ENCODE data around the gene DPH2. TPM values are rescaled to one million over a fixed set of nuclear protein-coding genes. Genes with fewer than 3 reads are reported as not detected.

DPH2 gene
- total RNA-seq, 6 experiments from 2014 or later = 8.9 to 27.5 (median 12.0) TPM

DNA sequence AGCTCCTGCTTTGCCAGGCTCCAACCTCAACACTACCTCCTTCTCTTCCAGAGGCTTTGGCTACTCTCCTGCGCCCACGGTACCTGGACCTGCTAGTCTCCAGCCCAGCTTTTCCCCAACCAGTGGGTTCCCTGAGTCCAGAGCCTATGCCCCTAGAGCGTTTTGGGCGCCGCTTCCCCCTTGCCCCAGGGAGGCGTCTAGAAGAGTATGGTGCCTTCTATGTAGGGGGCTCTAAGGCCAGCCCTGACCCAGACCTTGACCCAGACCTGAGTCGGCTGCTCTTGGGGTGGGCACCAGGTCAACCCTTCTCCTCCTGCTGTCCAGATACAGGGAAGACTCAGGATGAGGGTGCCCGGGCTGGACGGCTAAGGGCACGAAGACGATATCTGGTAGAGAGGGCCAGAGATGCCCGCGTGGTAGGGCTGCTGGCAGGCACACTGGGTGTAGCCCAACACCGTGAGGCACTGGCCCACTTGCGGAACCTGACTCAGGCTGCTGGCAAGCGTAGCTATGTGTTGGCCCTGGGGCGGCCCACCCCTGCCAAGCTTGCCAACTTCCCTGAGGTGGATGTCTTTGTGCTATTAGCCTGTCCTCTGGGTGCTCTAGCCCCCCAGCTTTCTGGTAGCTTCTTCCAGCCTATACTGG lies 1.6 kb downstream of the DPH2 start:
- H3K4me1 ChIP-seq = peaks cover 0 to 18% (median 8%) of the 10 kb centered on the region in 4 donors
- no peaks in the 10 kb centered on the region for H3K27me3 ChIP-seq
- intact Hi-C loops (cut with DNase I) = no loop called here
- no peak overlapping the region for H3K27ac ChIP-seq
- DNase-seq = peak in 1 of 3 donors; percentile 56
- WGBS (ENCODE audit: insufficient coverage, low coverage, low lambda C conversion rate, missing lambda C conversion rate) = 93% methylated on average over 3 of the region's 17 CpGs
- H3K36me3 ChIP-seq = peaks cover 0 to 4% (median 0%) of the 10 kb centered on the region in 4 donors
- no peak for ATAC-seq
- no peak for TF ChIP-seq POLR2A (IDR thresholded peaks at IDR 0.05)
- TF ChIP-seq, protein P1, sequence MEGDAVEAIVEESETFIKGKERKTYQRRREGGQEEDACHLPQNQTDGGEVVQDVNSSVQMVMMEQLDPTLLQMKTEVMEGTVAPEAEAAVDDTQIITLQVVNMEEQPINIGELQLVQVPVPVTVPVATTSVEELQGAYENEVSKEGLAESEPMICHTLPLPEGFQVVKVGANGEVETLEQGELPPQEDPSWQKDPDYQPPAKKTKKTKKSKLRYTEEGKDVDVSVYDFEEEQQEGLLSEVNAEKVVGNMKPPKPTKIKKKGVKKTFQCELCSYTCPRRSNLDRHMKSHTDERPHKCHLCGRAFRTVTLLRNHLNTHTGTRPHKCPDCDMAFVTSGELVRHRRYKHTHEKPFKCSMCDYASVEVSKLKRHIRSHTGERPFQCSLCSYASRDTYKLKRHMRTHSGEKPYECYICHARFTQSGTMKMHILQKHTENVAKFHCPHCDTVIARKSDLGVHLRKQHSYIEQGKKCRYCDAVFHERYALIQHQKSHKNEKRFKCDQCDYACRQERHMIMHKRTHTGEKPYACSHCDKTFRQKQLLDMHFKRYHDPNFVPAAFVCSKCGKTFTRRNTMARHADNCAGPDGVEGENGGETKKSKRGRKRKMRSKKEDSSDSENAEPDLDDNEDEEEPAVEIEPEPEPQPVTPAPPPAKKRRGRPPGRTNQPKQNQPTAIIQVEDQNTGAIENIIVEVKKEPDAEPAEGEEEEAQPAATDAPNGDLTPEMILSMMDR (IDR thresholded peaks at IDR 0.05) = no peak
- no peak overlapping the region for H3K4me3 ChIP-seq
- no peaks in the 10 kb centered on the region for H3K9me3 ChIP-seq

DNA sequence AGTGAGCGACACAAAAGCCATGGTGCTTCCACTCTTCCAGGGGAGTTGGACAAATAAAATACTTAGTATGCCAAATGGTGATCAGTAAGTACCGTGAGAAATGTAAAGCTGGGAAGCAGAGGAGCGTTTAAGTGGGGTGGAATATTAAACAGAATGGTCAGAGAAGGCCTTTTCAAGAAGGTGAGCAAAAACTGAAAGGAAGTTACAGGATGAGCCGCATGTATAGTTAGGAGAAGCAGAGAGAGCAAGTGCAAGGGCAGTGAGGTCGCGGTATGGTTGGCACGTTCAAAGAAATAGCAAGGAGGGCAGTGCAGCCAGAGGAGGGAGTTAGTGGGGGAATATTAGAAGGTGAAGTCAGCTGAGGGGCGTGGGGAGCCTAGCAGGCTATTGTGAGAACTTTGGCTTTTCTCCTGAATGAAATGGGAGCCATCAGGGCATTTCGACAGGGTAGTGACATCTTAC lies 4.2 kb downstream of the DPH2 start:
- H3K36me3 ChIP-seq = peaks cover 0 to 14% (median 5%) of the 10 kb centered on the region in 4 donors
- peaks cover 0 to 41% (median 16%) of the 10 kb centered on the region in 4 donors for H3K4me1 ChIP-seq

DNA sequence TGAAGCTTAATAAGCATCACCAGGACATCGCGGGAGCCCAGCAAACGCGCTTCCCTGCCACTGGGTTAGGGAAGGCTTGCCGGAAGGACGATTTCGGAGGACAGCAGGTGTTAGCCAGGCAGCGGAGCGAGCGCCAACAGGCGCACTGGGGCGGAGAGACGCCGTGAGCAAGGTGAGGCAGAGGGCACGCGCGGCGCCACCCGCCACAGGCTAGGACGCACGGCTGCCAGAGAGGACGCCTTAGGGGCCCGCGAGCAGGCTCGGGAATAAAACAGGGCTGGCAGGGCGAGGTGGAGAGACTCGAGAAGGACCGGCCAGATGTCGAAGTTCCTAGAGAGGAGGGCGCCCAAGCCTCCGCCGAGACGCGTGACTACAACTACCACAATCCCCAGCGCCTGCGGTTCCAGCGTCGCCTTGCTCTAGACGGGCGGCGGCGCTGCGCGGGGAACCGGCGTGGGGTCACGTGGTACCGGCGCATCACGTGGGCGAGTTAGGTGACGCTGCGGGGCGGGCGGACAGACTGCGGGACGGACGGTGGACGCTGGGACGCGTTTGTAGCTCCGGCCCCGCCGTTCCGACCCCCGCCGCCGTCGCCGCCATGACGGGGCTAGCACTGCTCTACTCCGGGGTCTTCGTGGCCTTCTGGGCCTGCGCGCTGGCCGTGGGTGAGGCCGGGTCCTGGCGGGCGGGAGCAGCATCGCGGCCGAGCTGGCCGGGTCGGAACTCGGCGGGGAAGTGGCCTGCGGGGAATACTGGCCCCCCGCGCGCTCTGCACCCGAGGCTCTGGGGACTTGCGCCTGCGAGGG lies 4.8 kb downstream of the DPH2 start, which contains the start of gene ATP6V0B:
ATP6V0B (plus strand) TSS at position 518 of the 806 bp plus-strand sequence; CDS start at position 599, 81 bp downstream.
- no CpG with 5 or more reads among the region's 93 CpGs for WGBS (ENCODE audit: insufficient coverage, low coverage, low lambda C conversion rate, missing lambda C conversion rate)

More for the DNA sequence above, 4.2 kb downstream of the DPH2 start:
- H3K27ac ChIP-seq = peak overlapping the region; percentile 86 to 93 (median 91)
- no peaks in the 10 kb centered on the region for H3K9me3 ChIP-seq
- H3K4me3 ChIP-seq = peak overlapping the region; percentile 84 to 98 (median 97)
- intact Hi-C loops (cut with DNase I) = no loop called here
- no peaks in the 10 kb centered on the region for H3K27me3 ChIP-seq
- DNase-seq (no peak), ATAC-seq (no peak)
- WGBS (ENCODE audit: insufficient coverage, low coverage, low lambda C conversion rate, missing lambda C conversion rate) = 36% methylated on average over 8 of the region's 9 CpGs
- TF ChIP-seq, protein P1 (IDR thresholded peaks at IDR 0.05) = no peak
- no peak for TF ChIP-seq POLR2A (IDR thresholded peaks at IDR 0.05)

More for the DNA sequence above, 4.8 kb downstream of the DPH2 start, which contains the start of gene ATP6V0B:
- ATAC-seq (peak; percentile 77 to 82 (median 80)), DNase-seq (peak; percentile 98 to 99 (median 98))
- Histone ChIP-seq H3K36me3 (peaks cover 0 to 14% (median 5%) of the 10 kb centered on the region in 4 donors), H3K4me1 (peaks cover 0 to 41% (median 16%) of the 10 kb centered on the region in 4 donors), H3K4me3 (peak within 1 kb of the TSS; percentile 84 to 98 (median 97)), H3K27me3 (no peaks in the 10 kb centered on the region), H3K9me3 (no peaks in the 10 kb centered on the region), H3K27ac (peak within 1 kb of the TSS; percentile 86 to 93 (median 91))
- intact Hi-C loops (cut with DNase I) = no loop called here
- peak; percentile 89 for TF ChIP-seq POLR2A (IDR thresholded peaks at IDR 0.05)
- TF ChIP-seq, protein P1 (IDR thresholded peaks at IDR 0.05) = peak; percentile 5 to 45 (median 24)

Measured in right lobe of liver (tissue), 6 donors.